H1 (cell line): ENCODE results near the gene SUMF2. TPM values are rescaled to one million over a fixed set of nuclear protein-coding genes. Genes with fewer than 3 reads are reported as not detected.

Source experiments
- NRF1 ChIP-seq: IDR thresholded peaks from 2 replicates; pipeline ENCODE4 v1.6.1; 2011; ENCODE audit warnings: mild to moderate bottlenecking, low read depth, low read length, improper control_type of control experiment
- SP1 ChIP-seq: IDR thresholded peaks from 2 replicates; pipeline ENCODE4 v1.6.1; 2011; ENCODE audit warnings: low read depth, low read length
- SP2 ChIP-seq: IDR thresholded peaks from 2 replicates; pipeline ENCODE4 v1.6.1; 2012; ENCODE audit warnings: mild to moderate bottlenecking, low read length, inconsistent platforms
- polyA plus RNA-seq, 7 experiments: library from polyadenylated mRNA; depleted of rRNA in 3 of 7; stranded (reverse) in 5 of 7; unstranded in 2 of 7; fragments of >200 nt in 5 of 7; fragments of 200-250 nt in 2 of 7; gene quantifications; 1 replicate in 5 of 7; 2 replicates in 1 of 7; 4 replicates in 1 of 7; pipeline versions ENCODE4 v1.2.1 to v1.2.3, GENCODE V29; 2011 to 2013; ENCODE audit warnings: missing spikeins in 2 of 7, mixed read lengths in 2 of 7
- total RNA-seq: library from RNA; stranded (reverse); fragmentation: NEBNext Ultra II Directional; extraction: Animal tissue kit (Norgen Biotek cat#: 25700); gene quantifications from 2 replicates; pipeline ENCODE4 v1.2.1, GENCODE V29; 2021
- TF ChIP-seq, protein P1 (sequence below): fragments of 300-600 bp; sonication (generic); IDR thresholded peaks from 2 replicates; pipeline ENCODE4 v1.7.1; 2012; ENCODE audit warnings: low read length, moderate library complexity, mild to moderate bottlenecking, inconsistent platforms; ENCODE audit not compliant: insufficient replicate concordance

The SUMF2 gene
- total and polyA plus RNA-seq, 2 of the 8 experiments (the other 6 are each of a cell fraction or from before 2014, with no cell fraction given), result 39.8 to 59.2 TPM

DNA sequence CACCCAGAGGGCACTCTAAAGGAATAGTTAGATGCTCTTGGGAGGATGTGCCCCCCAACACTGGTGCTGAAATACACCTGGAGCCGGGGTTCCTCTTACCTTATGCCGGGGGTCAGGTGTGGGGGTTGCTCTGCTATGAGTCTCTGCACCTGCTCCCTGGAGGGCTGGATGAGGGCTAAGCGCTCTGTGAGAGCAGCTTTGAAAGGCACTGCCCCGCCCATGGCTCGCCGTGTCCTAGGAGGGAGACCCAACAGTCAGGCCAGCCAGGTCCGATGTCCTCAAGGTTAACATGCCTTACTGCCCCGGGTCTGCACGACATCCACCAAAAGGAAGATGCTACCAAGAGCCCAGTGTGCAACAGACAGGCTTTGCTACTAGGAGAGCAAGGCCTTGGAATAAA is 44.6 kb upstream of the SUMF2 start (continued):
- TF ChIP-seq, protein P1, sequence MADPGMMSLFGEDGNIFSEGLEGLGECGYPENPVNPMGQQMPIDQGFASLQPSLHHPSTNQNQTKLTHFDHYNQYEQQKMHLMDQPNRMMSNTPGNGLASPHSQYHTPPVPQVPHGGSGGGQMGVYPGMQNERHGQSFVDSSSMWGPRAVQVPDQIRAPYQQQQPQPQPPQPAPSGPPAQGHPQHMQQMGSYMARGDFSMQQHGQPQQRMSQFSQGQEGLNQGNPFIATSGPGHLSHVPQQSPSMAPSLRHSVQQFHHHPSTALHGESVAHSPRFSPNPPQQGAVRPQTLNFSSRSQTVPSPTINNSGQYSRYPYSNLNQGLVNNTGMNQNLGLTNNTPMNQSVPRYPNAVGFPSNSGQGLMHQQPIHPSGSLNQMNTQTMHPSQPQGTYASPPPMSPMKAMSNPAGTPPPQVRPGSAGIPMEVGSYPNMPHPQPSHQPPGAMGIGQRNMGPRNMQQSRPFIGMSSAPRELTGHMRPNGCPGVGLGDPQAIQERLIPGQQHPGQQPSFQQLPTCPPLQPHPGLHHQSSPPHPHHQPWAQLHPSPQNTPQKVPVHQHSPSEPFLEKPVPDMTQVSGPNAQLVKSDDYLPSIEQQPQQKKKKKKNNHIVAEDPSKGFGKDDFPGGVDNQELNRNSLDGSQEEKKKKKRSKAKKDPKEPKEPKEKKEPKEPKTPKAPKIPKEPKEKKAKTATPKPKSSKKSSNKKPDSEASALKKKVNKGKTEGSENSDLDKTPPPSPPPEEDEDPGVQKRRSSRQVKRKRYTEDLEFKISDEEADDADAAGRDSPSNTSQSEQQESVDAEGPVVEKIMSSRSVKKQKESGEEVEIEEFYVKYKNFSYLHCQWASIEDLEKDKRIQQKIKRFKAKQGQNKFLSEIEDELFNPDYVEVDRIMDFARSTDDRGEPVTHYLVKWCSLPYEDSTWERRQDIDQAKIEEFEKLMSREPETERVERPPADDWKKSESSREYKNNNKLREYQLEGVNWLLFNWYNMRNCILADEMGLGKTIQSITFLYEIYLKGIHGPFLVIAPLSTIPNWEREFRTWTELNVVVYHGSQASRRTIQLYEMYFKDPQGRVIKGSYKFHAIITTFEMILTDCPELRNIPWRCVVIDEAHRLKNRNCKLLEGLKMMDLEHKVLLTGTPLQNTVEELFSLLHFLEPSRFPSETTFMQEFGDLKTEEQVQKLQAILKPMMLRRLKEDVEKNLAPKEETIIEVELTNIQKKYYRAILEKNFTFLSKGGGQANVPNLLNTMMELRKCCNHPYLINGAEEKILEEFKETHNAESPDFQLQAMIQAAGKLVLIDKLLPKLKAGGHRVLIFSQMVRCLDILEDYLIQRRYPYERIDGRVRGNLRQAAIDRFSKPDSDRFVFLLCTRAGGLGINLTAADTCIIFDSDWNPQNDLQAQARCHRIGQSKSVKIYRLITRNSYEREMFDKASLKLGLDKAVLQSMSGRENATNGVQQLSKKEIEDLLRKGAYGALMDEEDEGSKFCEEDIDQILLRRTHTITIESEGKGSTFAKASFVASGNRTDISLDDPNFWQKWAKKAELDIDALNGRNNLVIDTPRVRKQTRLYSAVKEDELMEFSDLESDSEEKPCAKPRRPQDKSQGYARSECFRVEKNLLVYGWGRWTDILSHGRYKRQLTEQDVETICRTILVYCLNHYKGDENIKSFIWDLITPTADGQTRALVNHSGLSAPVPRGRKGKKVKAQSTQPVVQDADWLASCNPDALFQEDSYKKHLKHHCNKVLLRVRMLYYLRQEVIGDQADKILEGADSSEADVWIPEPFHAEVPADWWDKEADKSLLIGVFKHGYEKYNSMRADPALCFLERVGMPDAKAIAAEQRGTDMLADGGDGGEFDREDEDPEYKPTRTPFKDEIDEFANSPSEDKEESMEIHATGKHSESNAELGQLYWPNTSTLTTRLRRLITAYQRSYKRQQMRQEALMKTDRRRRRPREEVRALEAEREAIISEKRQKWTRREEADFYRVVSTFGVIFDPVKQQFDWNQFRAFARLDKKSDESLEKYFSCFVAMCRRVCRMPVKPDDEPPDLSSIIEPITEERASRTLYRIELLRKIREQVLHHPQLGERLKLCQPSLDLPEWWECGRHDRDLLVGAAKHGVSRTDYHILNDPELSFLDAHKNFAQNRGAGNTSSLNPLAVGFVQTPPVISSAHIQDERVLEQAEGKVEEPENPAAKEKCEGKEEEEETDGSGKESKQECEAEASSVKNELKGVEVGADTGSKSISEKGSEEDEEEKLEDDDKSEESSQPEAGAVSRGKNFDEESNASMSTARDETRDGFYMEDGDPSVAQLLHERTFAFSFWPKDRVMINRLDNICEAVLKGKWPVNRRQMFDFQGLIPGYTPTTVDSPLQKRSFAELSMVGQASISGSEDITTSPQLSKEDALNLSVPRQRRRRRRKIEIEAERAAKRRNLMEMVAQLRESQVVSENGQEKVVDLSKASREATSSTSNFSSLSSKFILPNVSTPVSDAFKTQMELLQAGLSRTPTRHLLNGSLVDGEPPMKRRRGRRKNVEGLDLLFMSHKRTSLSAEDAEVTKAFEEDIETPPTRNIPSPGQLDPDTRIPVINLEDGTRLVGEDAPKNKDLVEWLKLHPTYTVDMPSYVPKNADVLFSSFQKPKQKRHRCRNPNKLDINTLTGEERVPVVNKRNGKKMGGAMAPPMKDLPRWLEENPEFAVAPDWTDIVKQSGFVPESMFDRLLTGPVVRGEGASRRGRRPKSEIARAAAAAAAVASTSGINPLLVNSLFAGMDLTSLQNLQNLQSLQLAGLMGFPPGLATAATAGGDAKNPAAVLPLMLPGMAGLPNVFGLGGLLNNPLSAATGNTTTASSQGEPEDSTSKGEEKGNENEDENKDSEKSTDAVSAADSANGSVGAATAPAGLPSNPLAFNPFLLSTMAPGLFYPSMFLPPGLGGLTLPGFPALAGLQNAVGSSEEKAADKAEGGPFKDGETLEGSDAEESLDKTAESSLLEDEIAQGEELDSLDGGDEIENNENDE, result no peak
- no peak for TF ChIP-seq SP1
- no peak for TF ChIP-seq SP2
- no peak for TF ChIP-seq NRF1
